Dermis blood vessel endothelial cell (primary cell): ENCODE results near the gene ZMYM1. TPM values are rescaled to one million over a fixed set of nuclear protein-coding genes. Genes with fewer than 3 reads are reported as not detected.
"Not testable (repeated sequence)": the region's sequence is repeated elsewhere in the genome, so short reads cannot be mapped to it uniquely, and the experiment has no call there.

Experiments
- DNase-seq: peaks from one replicate; pipeline ENCODE4 v3.0.0; 2010
- total RNA-seq: library from RNA; depleted of rRNA; stranded (reverse); fragments of >200 nt; gene quantifications from 2 replicates; pipeline ENCODE4 v1.2.3, GENCODE V29; 2014

ZMYM1 gene
- total RNA-seq, 1 donor from 2014 or later: 30.1 TPM

- DNase-seq: peak; percentile 1
Measured at GRCh38 chr1:35080171-35080854, 1.1 kb downstream of the ZMYM1 start.

- DNase-seq: peak; percentile 65
Measured at GRCh38 chr1:35085421-35085820, 6.2 kb downstream of the ZMYM1 start.

- DNase-seq: peak; percentile 12
Measured at GRCh38 chr1:35097224-35097623, 18.0 kb downstream of the ZMYM1 start.

- peak; percentile 4 for DNase-seq
Measured at GRCh38 chr1:35111106-35111505, 31.9 kb downstream of the ZMYM1 start.

GRCh38 chr1:35112668-35113067 lies 33.5 kb downstream of the ZMYM1 start:
- DNase-seq: peak; percentile 35

GRCh38 chr1:35115459-35116383 lies 36.5 kb downstream of the ZMYM1 start:
- peak; percentile 17 for DNase-seq

GRCh38 chr1:35120458-35121133 lies 41.4 kb downstream of the ZMYM1 start:
- peak; percentile 35 for DNase-seq

GRCh38 chr1:35122311-35122710 lies 43.1 kb downstream of the ZMYM1 start:
- DNase-seq: peak; percentile 84

- no peak for DNase-seq
Measured at GRCh38 chr1:35126546-35126945, 47.4 kb downstream of the ZMYM1 start.

- DNase-seq: no peak
Measured at GRCh38 chr1:35129080-35129479, 49.9 kb downstream of the ZMYM1 start.

- no peak for DNase-seq
Measured at GRCh38 chr1:35136780-35137179, 57.6 kb downstream of the ZMYM1 start.

GRCh38 chr1:35137590-35137989 lies 58.4 kb downstream of the ZMYM1 start:
- DNase-seq: not testable (repeated sequence)

- not testable (repeated sequence) for DNase-seq
Measured at GRCh38 chr1:35142294-35142693, 63.1 kb downstream of the ZMYM1 start.

GRCh38 chr1:35142728-35143127 lies 63.5 kb downstream of the ZMYM1 start:
- DNase-seq: not testable (repeated sequence)

- DNase-seq: no peak
Measured at GRCh38 chr1:35143737-35144508, 64.7 kb downstream of the ZMYM1 start.

GRCh38 chr1:35145892-35146549 lies 66.8 kb downstream of the ZMYM1 start:
- not testable (repeated sequence) for DNase-seq

GRCh38 chr1:35151220-35151619 lies 72.0 kb downstream of the ZMYM1 start:
- no peak for DNase-seq

- DNase-seq: no peak
Measured at GRCh38 chr1:35164893-35165292, 85.7 kb downstream of the ZMYM1 start.
